ENCODE measurements around the gene NKIRAS1. TPM values are rescaled to one million over a fixed set of nuclear protein-coding genes. Genes with fewer than 3 reads are reported as not detected.
A peak's percentile ranks its signal among the peaks of the same experiment; 100 is the strongest.
"Not testable (repeated sequence)": the region's sequence is repeated elsewhere in the genome, so short reads cannot be mapped to it uniquely, and the experiment has no call there.

NKIRAS1 gene
- total RNA-seq, 1 donor from 2014 or later = 30.9 TPM

DNA sequence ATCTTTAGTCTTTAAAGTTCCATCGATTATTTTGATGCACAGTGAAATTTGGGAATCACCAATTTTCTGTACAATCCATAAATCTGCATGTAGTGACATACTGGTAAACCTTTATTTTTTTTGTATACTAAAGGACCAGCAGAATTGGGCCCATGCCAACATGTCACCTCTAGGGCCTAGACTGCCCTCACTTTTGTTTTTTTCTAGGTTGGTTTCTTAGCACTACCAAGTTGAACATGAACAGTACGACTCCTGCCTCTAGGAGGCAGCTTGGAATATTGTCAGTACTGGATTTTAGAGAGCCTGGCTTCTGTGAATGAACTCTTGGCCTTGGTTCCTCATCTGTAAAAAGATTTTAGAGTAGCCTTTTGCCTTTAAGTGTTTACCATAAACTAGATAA lies 32.3 kb downstream of the NKIRAS1 start:
- H3K9me3 ChIP-seq (ENCODE audit: low read depth) = no peaks in the 10 kb centered on the region
- H3K27me3 ChIP-seq = no peaks in the 10 kb centered on the region
- Mint-ChIP-seq H3K4me3 (no peak overlapping the region), H3K9me3 (peaks cover 3% of the 10 kb centered on the region), H3K27me3 (ENCODE audit: insufficient read depth, low read depth) (no peaks in the 10 kb centered on the region), H3K4me1 (peaks cover 5% of the 10 kb centered on the region), H3K36me3 (peaks cover 24% of the 10 kb centered on the region), H3K27ac (no peak overlapping the region)
- H3K4me2 ChIP-seq = no peak overlapping the region
- no peak overlapping the region for H3K4me3 ChIP-seq
- TF ChIP-seq EZH2phosphoT487 (IDR thresholded peaks at IDR 0.05) = no peak
- TF ChIP-seq CTCF (IDR thresholded peaks at IDR 0.05) = peak; percentile 37
- H3K79me2 ChIP-seq (ENCODE audit: low read depth) = peaks cover 99% of the 10 kb centered on the region
- peaks cover 30% of the 10 kb centered on the region for H3F3A ChIP-seq (ENCODE audit: low read depth)
- H4K20me1 ChIP-seq (ENCODE audit: low read depth) = peaks cover 58% of the 10 kb centered on the region
- DNase-seq (ENCODE audit: low spot score) = no peak
- peaks cover 12% of the 10 kb centered on the region for H3K36me3 ChIP-seq
- H3K27ac ChIP-seq = no peak overlapping the region
- H2AFZ ChIP-seq (replicated peaks) = no peak overlapping the region
- H3K9ac ChIP-seq = no peak overlapping the region
- no peaks in the 10 kb centered on the region for H3K4me1 ChIP-seq

GRCh38 chr3:23882487-23882918 lies 34.3 kb downstream of the NKIRAS1 start:
- Histone ChIP-seq H3K27ac (no peak overlapping the region), H3K4me2 (no peak overlapping the region), H3K27me3 (no peaks in the 10 kb centered on the region), H3F3A (ENCODE audit: low read depth) (peaks cover 20% of the 10 kb centered on the region), H3K36me3 (peaks cover 5% of the 10 kb centered on the region), H4K20me1 (ENCODE audit: low read depth) (peaks cover 38% of the 10 kb centered on the region), H3K4me1 (no peaks in the 10 kb centered on the region), H2AFZ (replicated peaks) (no peak overlapping the region), H3K4me3 (no peak overlapping the region), H3K9me3 (ENCODE audit: low read depth) (no peaks in the 10 kb centered on the region), H3K9ac (no peak overlapping the region), H3K79me2 (ENCODE audit: low read depth) (peaks cover 99% of the 10 kb centered on the region)
- Mint-ChIP-seq H3K36me3 (peaks cover 40% of the 10 kb centered on the region), H3K4me1 (no peaks in the 10 kb centered on the region), H3K27ac (no peak overlapping the region), H3K9me3 (peaks cover 20% of the 10 kb centered on the region), H3K27me3 (ENCODE audit: insufficient read depth, low read depth) (no peaks in the 10 kb centered on the region), H3K4me3 (no peak overlapping the region)
- no peak for TF ChIP-seq CTCF (IDR thresholded peaks at IDR 0.05)
- DNase-seq (ENCODE audit: low spot score) = no peak

GRCh38 chr3:23881993-23882392 lies 34.8 kb downstream of the NKIRAS1 start:
- H3K36me3 Mint-ChIP-seq = peaks cover 40% of the 10 kb centered on the region
- H3K9me3 Mint-ChIP-seq = peaks cover 22% of the 10 kb centered on the region
- Histone ChIP-seq H3K79me2 (ENCODE audit: low read depth) (peaks cover 99% of the 10 kb centered on the region), H4K20me1 (ENCODE audit: low read depth) (peaks cover 35% of the 10 kb centered on the region), H3F3A (ENCODE audit: low read depth) (peaks cover 18% of the 10 kb centered on the region)
- not testable (repeated sequence) for H3K27me3 Mint-ChIP-seq (ENCODE audit: insufficient read depth, low read depth); H3K36me3 ChIP-seq; H3K9ac ChIP-seq; H3K27ac Mint-ChIP-seq; H3K4me3 Mint-ChIP-seq; H3K9me3 ChIP-seq (ENCODE audit: low read depth); H3K4me1 Mint-ChIP-seq; H3K27me3 ChIP-seq; H2AFZ ChIP-seq (replicated peaks); H3K4me1 ChIP-seq; H3K4me3 ChIP-seq; H3K27ac ChIP-seq; H3K4me2 ChIP-seq; DNase-seq (ENCODE audit: low spot score)

DNA sequence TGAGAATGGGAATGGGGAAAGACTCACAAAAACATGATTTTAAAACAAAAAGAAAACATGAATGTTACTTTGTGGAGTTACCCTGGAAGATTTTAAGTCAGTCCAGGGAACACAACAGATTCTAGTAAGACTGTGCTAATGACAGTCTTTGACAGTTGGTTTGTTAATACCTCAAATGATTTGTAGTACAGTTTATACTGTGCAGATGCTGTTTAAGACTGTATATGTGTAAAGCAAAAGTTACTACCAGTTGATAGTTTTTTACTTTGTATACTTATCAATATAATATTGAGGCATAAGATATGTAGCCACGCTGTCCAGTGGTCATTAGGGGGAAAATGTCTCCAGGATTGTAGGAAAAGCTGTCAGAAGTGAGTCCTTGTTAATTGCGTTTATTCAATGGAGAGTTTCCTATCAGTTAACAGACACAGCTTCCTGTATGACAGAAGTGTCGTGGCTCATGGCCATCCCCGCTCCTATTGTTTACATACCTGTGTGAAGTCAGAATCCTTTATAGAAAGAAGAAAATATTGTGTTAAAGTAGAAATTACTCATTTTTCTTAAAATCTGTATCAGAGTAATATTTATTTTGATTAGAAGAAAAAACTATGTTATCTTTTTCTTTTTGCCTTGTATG lies 36.0 kb downstream of the NKIRAS1 start:
- no peak overlapping the region for H3K27ac Mint-ChIP-seq
- no peak for TF ChIP-seq CTCF (IDR thresholded peaks at IDR 0.05)
- no peak for TF ChIP-seq EZH2phosphoT487 (IDR thresholded peaks at IDR 0.05)
- no peak for TF ChIP-seq EZH2 (IDR thresholded peaks at IDR 0.05)

More for the DNA sequence above, 36.0 kb downstream of the NKIRAS1 start:
- no peaks in the 10 kb centered on the region for H3K4me1 Mint-ChIP-seq
- H3K4me3 Mint-ChIP-seq = no peak overlapping the region
- Histone ChIP-seq H3F3A (ENCODE audit: low read depth) (peaks cover 15% of the 10 kb centered on the region), H3K79me2 (ENCODE audit: low read depth) (peaks cover 99% of the 10 kb centered on the region), H3K27ac (no peak overlapping the region), H4K20me1 (ENCODE audit: low read depth) (peaks cover 35% of the 10 kb centered on the region), H3K36me3 (peaks cover 5% of the 10 kb centered on the region), H3K4me2 (no peak overlapping the region), H3K9me3 (ENCODE audit: low read depth) (no peaks in the 10 kb centered on the region), H3K4me3 (no peak overlapping the region), H3K27me3 (no peaks in the 10 kb centered on the region), H2AFZ (replicated peaks) (no peak overlapping the region), H3K4me1 (no peaks in the 10 kb centered on the region), H3K9ac (no peak overlapping the region)
- H3K9me3 Mint-ChIP-seq = peaks cover 25% of the 10 kb centered on the region
- no peak for DNase-seq (ENCODE audit: low spot score)
- no peaks in the 10 kb centered on the region for H3K27me3 Mint-ChIP-seq (ENCODE audit: insufficient read depth, low read depth)
- H3K36me3 Mint-ChIP-seq = peaks cover 40% of the 10 kb centered on the region

All from neural progenitor cell (in vitro differentiated cells).